Loucy (cell line): ENCODE data around the gene SGF29.

ENCODE experiments used
- CTCF ChIP-seq: fragments of 200-600 bp; sonication (generic); conservative IDR thresholded peaks from 2 replicates; pipeline ENCODE4 v1.5.1; 2014; ENCODE audit warnings: mild to moderate bottlenecking, antibody characterized with exemption, low read length
- EZH2phosphoT487 ChIP-seq: fragments of 200-600 bp; IDR thresholded peaks from 2 replicates; pipeline ENCODE4 v1.6.1; 2018; ENCODE audit warnings: antibody characterized with exemption, mild to moderate bottlenecking, moderate library complexity, borderline replicate concordance

GRCh38 chr16:28591355-28591754 is 37.6 kb downstream of the SGF29 start:
- TF ChIP-seq EZH2phosphoT487 = no peak
- no peak for TF ChIP-seq CTCF
